Astrocyte (in vitro differentiated cells and primary cell): ENCODE data around the gene ECE1.

Experiments used
- EZH2 ChIP-seq: IDR thresholded peaks from 2 replicates; pipeline ENCODE4 v1.6.1; 2012; ENCODE audit warnings: mild to moderate bottlenecking, low read length, inconsistent platforms; ENCODE audit not compliant: insufficient read depth
- TF ChIP-seq, protein P1 (sequence below): IDR thresholded peaks from 2 replicates; pipeline ENCODE4 v1.5.1; 2011; ENCODE audit warnings: low read depth, mild to moderate bottlenecking, inconsistent platforms, low read length, moderate library complexity; ENCODE audit not compliant: insufficient read depth

DNA sequence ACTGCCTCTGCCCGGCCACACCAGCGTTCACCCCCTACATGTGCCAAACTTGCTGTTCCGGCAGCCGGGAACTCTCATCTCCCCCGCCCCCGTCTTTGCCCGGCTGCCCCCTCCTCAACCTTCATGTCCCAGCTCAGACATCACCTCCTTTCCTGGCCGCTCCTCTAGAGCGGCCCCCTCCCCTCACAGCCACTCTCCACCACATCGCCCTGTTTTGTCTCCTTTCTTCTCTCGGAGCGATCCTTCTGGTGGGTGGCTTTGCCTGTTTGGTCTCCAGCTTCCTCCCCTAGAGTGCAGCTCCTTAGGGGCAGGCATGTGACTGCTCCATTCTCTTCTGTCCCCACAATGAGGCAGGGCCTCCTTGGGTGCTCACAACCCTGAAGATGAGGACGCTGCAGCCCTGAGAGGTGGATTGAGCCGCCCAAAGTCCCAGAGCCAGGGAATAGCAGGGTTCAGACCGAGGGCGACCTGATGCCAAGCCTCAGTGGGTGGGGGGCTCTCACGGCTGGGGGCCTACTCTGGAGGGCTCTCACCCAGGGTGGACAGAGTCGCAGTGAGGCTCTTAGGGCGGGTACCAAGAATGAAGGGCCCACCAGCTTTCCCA, 44.9 kb upstream of the ECE1 start:
- TF ChIP-seq, protein P1, sequence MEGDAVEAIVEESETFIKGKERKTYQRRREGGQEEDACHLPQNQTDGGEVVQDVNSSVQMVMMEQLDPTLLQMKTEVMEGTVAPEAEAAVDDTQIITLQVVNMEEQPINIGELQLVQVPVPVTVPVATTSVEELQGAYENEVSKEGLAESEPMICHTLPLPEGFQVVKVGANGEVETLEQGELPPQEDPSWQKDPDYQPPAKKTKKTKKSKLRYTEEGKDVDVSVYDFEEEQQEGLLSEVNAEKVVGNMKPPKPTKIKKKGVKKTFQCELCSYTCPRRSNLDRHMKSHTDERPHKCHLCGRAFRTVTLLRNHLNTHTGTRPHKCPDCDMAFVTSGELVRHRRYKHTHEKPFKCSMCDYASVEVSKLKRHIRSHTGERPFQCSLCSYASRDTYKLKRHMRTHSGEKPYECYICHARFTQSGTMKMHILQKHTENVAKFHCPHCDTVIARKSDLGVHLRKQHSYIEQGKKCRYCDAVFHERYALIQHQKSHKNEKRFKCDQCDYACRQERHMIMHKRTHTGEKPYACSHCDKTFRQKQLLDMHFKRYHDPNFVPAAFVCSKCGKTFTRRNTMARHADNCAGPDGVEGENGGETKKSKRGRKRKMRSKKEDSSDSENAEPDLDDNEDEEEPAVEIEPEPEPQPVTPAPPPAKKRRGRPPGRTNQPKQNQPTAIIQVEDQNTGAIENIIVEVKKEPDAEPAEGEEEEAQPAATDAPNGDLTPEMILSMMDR: no peak
- TF ChIP-seq EZH2: no peak
